ENCODE results near the gene FAM184A.

Gene FAM184A

GRCh38 chr6:119096721-119097565 is 18.5 kb upstream of the FAM184A start:
- no peak for DNase-seq (ENCODE audit: low read depth in 2 of 2)

GRCh38 chr6:119090256-119090655 is 11.8 kb upstream of the FAM184A start:
- DNase-seq (ENCODE audit: low read depth in 2 of 2), result no peak

- no peak for DNase-seq (ENCODE audit: low read depth in 2 of 2)
Measured at GRCh38 chr6:119084784-119085183, 6.3 kb upstream of the FAM184A start.

GRCh38 chr6:119083007-119083406 is 4.5 kb upstream of the FAM184A start:
- DNase-seq (ENCODE audit: low read depth in 2 of 2), result no peak

- DNase-seq (ENCODE audit: low read depth in 2 of 2), result no peak
Measured at GRCh38 chr6:119079283-119079809, 882 bp upstream of the FAM184A start.

GRCh38 chr6:119077643-119078375 is 655 bp downstream of the FAM184A start:
- DNase-seq (ENCODE audit: low read depth in 2 of 2), result peak in 1 of 2 donors; percentile 13

- no peak for DNase-seq (ENCODE audit: low read depth in 2 of 2)
Measured at GRCh38 chr6:119077391-119077642, 1.1 kb downstream of the FAM184A start.

- no peak for DNase-seq (ENCODE audit: low read depth in 2 of 2)
Measured at GRCh38 chr6:119076576-119077390, 1.7 kb downstream of the FAM184A start.

- DNase-seq (ENCODE audit: low read depth in 2 of 2), result no peak
Measured at GRCh38 chr6:119076173-119076572, 2.3 kb downstream of the FAM184A start.

GRCh38 chr6:119075200-119075981 is 3.1 kb downstream of the FAM184A start:
- no peak for DNase-seq (ENCODE audit: low read depth in 2 of 2)

- no peak for DNase-seq (ENCODE audit: low read depth in 2 of 2)
Measured at GRCh38 chr6:119073307-119074051, 5.0 kb downstream of the FAM184A start.

GRCh38 chr6:119071576-119071975 is 6.9 kb downstream of the FAM184A start:
- DNase-seq (ENCODE audit: low read depth in 2 of 2), result no peak

GRCh38 chr6:119067091-119067490 is 11.4 kb downstream of the FAM184A start:
- no peak for DNase-seq (ENCODE audit: low read depth in 2 of 2)

GRCh38 chr6:119066517-119066916 is 11.9 kb downstream of the FAM184A start:
- DNase-seq (ENCODE audit: low read depth in 2 of 2), result no peak

- no peak for DNase-seq (ENCODE audit: low read depth in 2 of 2)
Measured at GRCh38 chr6:119065955-119066354, 12.5 kb downstream of the FAM184A start.

- DNase-seq (ENCODE audit: low read depth in 2 of 2), result no peak
Measured at GRCh38 chr6:119065382-119065781, 13.1 kb downstream of the FAM184A start.

GRCh38 chr6:119063491-119063890 is 15.0 kb downstream of the FAM184A start:
- DNase-seq (ENCODE audit: low read depth in 2 of 2), result no peak

GRCh38 chr6:119061215-119061614 is 17.2 kb downstream of the FAM184A start:
- no peak for DNase-seq (ENCODE audit: low read depth in 2 of 2)

- no peak for DNase-seq (ENCODE audit: low read depth in 2 of 2)
Measured at GRCh38 chr6:119060255-119060907, 18.1 kb downstream of the FAM184A start.

GRCh38 chr6:119055069-119055468 is 23.4 kb downstream of the FAM184A start:
- no peak for DNase-seq (ENCODE audit: low read depth in 2 of 2)

All from stimulated activated CD8-positive, alpha-beta memory T cell treated with anti-CD3 and anti-CD28 coated beads, Interleukin-7, amount 100 ng/mL, for 1 hour (primary cell).